ENCODE measurements around the gene SOX15. TPM values are rescaled to one million over a fixed set of nuclear protein-coding genes. Genes with fewer than 3 reads are reported as not detected.

The SOX15 gene
- total RNA-seq, 1 donor from 2014 or later = 1.0 TPM

- no peak for TF ChIP-seq CTCF (IDR thresholded peaks at IDR 0.05; ENCODE audit: unreplicated experiment)
- H3K27ac Mint-ChIP-seq = no peak overlapping the region
- peaks cover 3% of the 10 kb centered on the region for H3K27me3 Mint-ChIP-seq
- H3K9me3 Mint-ChIP-seq (ENCODE audit: low read depth) = peaks cover 15% of the 10 kb centered on the region
- no peak for DNase-seq (ENCODE audit: low spot score, unreplicated experiment)
- peaks cover 4% of the 10 kb centered on the region for H3K36me3 Mint-ChIP-seq (ENCODE audit: insufficient read depth)
- H3K4me1 Mint-ChIP-seq (ENCODE audit: low read depth) = peaks cover 4% of the 10 kb centered on the region
- H3K4me3 Mint-ChIP-seq (ENCODE audit: low read depth) = no peak overlapping the region
Observed at GRCh38 chr17:7538891-7539545, 50.9 kb downstream of the SOX15 start.

Other genes starting within 250 kb of the SOX15 start
- 11.3 and 12.4 TPM in 2 replicates for gene KCTD11, start 237.9 kb downstream of the SOX15 start, total RNA-seq
- gene TMEM95, start 234.9 kb downstream of the SOX15 start, total RNA-seq = not detected in 2 replicates
- gene TNK1, start 209.0 kb downstream of the SOX15 start, total RNA-seq = 9.1 and 13.4 TPM in 2 replicates
- gene PLSCR3, start 195.6 kb downstream of the SOX15 start, total RNA-seq = 35.5 and 37.9 TPM in 2 replicates
- 89.2 and 102 TPM in 2 replicates for gene TMEM256, start 186.0 kb downstream of the SOX15 start, total RNA-seq
- gene NLGN2, start 182.2 kb downstream of the SOX15 start, total RNA-seq = 30.3 and 34.4 TPM in 2 replicates
- gene SPEM1, start 169.8 kb downstream of the SOX15 start, total RNA-seq = not detected in 2 replicates
- gene SPEM2, start 164.5 kb downstream of the SOX15 start, total RNA-seq = not detected in 2 replicates
- gene SPEM3, start 161.2 kb downstream of the SOX15 start, total RNA-seq = not detected in 2 replicates
- 8.1 and 10.0 TPM in 2 replicates for gene TMEM102, start 154.7 kb downstream of the SOX15 start, total RNA-seq
- gene FGF11, start 150.6 kb downstream of the SOX15 start, total RNA-seq = 4.5 and 5.1 TPM in 2 replicates
- gene CHRNB1, start 145.0 kb downstream of the SOX15 start, total RNA-seq = 17.2 and 19.1 TPM in 2 replicates
- gene ZBTB4, start 110.5 kb downstream of the SOX15 start, total RNA-seq = 26.8 and 28.4 TPM in 2 replicates
- gene SLC35G6, start 108.6 kb downstream of the SOX15 start, total RNA-seq = not detected in 2 replicates
- gene POLR2A, start 105.7 kb downstream of the SOX15 start, total RNA-seq = 195 and 210 TPM in 2 replicates
- gene TNFSF12, start 41.0 kb downstream of the SOX15 start, total RNA-seq = 9.4 and 10.7 TPM in 2 replicates
- 4.1 and 4.7 TPM in 2 replicates for gene TNFSF13, start 31.3 kb downstream of the SOX15 start, total RNA-seq
- 58.2 and 62.5 TPM in 2 replicates for gene SENP3, start 28.2 kb downstream of the SOX15 start, total RNA-seq
- not detected in 2 replicates for gene CD68, start 10.5 kb downstream of the SOX15 start, total RNA-seq
- gene MPDU1, start 6.2 kb downstream of the SOX15 start, total RNA-seq = 71.4 and 71.9 TPM in 2 replicates
- 53.6 and 61.4 TPM in 2 replicates for gene FXR2, start 24.8 kb upstream of the SOX15 start, total RNA-seq
- gene SAT2, start 37.7 kb upstream of the SOX15 start, total RNA-seq = 108 and 120 TPM in 2 replicates
- 5.1 and 5.9 TPM in 2 replicates for gene SHBG, start 40.0 kb upstream of the SOX15 start, total RNA-seq
- 1.5 and 2.1 TPM in 2 replicates for gene ATP1B2, start 60.8 kb upstream of the SOX15 start, total RNA-seq
- gene TP53, start 97.4 kb upstream of the SOX15 start, total RNA-seq = 106 and 121 TPM in 2 replicates
- gene WRAP53, start 98.4 kb upstream of the SOX15 start, total RNA-seq = 26.4 and 28.0 TPM in 2 replicates
- 32.3 and 34.5 TPM in 2 replicates for gene EFNB3, start 115.1 kb upstream of the SOX15 start, total RNA-seq
- 0.22 and 0.29 TPM in 2 replicates for gene DNAH2, start 127.7 kb upstream of the SOX15 start, total RNA-seq
- gene KDM6B, start 244.1 kb upstream of the SOX15 start, total RNA-seq = 110 and 117 TPM in 2 replicates